Forelimb muscle (tissue), 1 donor: ENCODE data around the gene MARK1. TPM values are rescaled to one million over a fixed set of nuclear protein-coding genes. Genes with fewer than 3 reads are reported as not detected.
"Not testable (repeated sequence)": the region's sequence is repeated elsewhere in the genome, so short reads cannot be mapped to it uniquely, and the experiment has no call there.

Experiments used
- DNase-seq: peaks from one replicate; pipeline ENCODE4 v3.0.0-alpha.2; 2013; ENCODE audit warnings: low read depth
- polyA plus RNA-seq: library from polyadenylated mRNA; unstranded; fragments of 120-200 nt; gene quantifications from one replicate; pipeline ENCODE4 v1.2.1, GENCODE V29; 2013; ENCODE audit not compliant: insufficient read length

Gene MARK1
- polyA plus RNA-seq, 1 donor = 10.2 TPM

DNA sequence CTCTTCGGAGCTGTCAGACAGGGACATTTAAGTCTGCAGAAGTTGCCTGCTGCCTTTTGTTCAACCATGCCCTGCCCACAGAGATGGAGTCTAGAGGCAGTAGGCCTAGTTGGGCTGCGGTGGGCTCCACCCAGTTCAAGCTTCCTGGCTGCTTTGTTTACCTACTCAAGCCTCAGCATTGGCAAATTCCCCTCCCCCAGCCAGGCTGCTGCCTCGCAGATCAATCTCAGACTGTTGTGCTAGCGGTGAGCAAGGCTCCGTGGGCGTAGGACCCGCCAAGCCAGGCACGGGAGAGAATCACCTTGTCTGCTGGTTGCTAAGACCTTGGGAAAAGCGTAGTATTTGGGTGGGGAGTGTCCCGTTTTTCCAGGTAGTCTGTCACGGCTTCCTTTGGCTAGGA is 83.2 kb downstream of the MARK1 start:
- DNase-seq = not testable (repeated sequence)

DNA sequence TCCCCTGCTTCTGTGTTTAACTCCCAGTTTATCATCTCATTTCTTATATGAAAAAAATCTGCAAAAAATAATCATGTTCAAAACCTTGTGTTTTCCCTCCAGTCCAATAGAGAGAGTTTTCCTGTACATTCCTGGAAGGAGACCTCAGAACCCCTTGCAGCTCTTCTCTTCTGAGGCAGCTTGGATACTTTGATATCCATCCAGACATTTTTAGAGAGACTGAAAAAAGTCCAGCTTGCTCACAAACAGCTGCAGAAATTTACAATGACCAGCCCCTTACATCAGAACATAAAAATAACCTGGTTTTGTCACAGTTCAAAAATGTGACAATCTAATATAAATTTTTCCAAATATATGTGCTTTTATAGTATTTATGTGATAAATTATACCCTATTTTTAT is 88.9 kb downstream of the MARK1 start:
- DNase-seq = peak; percentile 38

DNA sequence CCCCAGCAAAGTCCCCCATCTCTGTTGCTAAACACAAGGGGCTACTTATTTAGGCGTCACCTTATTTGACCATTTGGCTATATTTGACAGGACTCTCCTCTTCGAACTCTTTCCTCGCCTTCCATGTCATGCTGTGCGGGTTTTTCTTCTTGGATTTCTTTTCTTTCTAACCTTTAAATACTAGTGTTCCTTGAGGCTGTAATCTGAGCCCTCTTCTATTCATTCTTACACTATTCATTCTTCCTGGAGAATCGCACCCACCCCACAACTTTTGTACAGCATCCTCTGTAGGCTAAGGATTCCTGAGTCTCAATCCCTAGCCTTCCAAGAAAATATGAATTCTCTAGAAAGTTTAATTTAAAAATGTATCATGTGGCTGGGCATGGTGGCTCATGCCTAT is 100.5 kb downstream of the MARK1 start:
- no peak for DNase-seq

DNA sequence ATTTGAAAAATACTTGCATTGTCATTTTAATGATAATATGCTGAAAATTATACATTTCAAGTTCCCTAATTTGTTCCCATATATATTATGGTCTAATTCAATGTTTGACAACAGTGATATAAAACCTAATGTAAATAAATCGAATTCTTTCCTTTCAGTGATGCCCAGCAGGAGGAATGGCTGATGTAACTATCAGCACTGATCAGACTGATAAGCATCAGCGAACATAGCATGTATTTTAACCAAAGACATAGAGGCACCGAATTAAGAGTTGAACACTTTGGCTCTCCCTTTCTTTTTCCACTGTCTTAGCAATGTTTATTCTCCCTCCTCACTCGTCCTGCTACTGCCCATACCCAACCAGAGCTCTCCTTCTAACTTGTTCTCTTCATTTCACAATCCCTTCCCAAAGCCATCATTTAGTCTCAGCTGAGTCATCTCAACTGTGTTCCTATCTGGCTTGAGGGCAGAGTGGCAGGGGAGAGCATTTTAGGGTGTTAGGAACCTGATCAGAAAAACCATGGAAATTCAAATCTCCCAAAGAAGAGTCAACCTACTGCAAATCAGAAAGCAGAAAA is 103.4 kb downstream of the MARK1 start:
- DNase-seq = no peak

DNA sequence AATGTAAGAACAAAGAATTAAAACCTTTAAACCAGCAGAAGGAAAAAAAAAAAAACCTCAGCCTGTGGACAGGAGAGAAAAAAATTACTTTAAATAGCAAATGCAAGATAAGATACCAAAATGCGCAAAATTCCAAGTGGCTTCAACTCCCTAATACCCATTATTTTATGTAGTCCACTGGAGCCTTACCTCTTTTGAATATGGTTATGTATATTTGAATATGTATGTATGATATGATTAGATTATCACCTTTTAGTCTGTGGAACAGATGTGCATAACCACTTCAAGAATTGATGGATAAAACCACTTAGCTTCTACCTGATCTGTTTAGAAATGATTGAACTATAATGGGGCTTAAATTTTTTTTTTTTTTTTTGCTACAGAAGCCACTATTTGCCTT is 109.8 kb downstream of the MARK1 start:
- no peak for DNase-seq

DNA sequence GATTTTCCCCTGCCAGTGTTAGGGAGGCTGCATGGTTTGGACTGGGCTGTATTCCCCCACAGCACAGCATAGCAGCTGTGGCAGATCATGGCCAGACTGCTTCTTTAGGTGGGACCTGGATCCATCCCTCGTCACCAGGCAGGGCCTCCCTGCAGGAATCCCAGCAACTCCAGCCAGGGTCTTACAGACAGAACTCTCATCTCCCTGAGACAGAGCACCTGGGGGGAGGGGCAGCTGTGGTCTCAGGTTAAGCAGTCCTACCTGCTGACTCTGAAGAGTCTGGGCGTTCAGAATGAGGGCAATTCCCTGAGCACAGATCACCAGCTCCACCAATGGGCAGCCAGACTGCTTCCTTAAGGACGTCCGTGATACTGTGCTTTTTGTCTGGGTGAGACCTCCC is 114.3 kb downstream of the MARK1 start:
- DNase-seq = no peak

DNA sequence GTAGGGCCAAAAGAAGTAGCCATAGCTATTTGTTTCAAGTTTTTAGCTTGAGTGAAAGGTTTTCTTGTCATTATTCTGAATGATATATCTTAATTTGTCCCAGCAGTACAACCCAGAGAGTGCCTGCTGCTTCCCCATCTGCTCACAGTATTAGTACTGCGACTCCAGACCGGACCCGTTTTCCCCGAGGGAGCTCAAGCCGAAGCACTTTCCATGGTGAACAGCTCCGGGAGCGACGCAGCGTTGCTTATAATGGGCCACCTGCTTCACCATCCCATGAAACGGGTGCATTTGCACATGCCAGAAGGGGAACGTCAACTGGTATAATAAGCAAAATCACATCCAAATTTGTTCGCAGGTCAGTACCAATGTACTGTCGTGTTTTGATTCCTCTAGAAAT is 125.1 kb downstream of the MARK1 start:
- no peak for DNase-seq

DNA sequence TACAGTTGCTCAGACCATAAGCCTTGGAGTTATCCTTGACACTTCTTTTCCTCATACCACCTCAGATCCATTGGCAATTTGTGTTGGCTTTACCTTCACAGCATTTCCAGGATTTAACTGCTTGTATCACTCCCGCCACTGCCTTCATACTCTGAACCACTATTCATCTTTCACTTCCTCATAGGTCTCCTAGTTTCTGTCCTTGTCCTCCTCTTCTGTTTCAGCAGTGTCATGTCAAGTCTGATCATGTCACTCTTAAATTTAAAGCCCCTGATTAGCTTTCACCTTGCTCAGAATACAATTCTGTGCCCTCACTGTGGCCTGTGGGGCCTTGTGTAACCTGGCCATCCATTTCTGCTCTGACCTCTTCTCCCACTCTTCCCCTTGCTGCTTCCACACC is 127.6 kb downstream of the MARK1 start:
- DNase-seq = no peak

DNA sequence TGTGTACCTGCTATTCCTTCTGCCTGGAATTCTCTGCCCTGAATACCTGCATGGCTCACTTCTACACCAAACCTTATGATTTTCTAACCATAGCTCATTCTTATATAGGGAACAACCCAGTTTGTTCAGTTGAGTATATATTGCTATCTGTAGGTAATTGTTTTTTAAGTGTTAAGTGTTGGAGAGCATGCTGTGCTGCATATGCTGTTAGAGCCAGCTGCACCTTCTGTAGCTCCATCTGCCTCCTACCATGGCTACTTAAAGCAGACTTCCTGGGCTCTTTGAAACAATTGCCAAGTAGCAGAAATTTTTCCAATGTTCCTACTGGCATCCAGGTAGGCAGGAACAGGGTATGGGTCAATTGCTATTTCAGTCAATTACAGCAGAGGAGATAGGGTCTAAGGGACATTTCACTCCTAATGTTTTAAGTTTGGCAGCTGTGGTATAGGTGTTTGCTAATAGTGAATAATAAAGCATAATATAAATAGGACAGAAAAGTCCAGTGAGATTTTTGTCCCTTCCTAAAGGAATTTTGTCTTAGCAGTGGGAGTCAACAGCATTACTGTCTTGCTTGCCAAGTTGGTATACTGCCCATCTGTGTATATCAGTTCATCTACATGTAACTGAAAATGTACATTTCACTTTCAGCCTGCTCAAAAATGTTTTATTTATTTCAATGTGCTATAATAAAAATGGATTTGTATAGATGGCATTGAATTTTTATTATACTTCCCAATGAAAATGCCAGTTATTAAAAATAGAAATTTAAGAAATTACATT is 128.2 kb downstream of the MARK1 start:
- no peak for DNase-seq

DNA sequence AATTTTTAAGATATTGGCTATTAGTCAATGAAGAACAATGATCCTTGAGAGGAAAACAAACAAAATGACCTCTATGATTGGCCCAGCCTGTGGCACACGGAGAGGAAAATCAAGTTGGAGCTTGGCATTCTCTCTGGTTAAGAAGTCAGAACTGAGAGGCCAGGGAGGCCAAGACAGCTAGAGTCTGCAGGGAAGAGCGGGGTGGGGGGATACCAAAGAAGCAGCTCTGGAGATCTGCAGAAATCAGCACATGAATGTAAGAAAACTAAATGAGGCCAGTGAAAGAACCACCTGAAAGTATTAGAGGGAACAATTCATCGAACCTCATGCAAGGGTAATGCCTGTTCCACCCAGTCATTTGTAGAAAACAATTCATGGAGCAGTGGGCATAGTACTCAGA is 138.4 kb downstream of the MARK1 start:
- no peak for DNase-seq

DNA sequence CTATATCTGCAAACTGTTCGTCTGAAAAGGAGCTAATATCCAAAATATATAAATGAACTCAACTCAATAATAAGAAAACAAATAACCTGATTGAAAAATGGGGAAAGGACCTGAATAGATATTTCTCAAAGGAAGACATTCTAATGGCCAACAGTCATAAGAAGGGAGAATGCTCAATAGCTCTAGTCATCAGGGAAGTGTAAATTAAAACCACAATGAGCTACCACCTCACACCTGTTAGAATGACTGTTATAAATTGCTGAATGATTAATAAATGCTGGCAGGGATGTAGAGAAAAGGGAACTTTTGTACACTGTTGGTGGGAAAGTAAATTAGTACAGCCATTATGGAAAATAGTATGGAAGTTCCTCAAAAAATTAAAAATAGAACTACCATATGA is 141.1 kb downstream of the MARK1 start:
- DNase-seq = no peak

DNA sequence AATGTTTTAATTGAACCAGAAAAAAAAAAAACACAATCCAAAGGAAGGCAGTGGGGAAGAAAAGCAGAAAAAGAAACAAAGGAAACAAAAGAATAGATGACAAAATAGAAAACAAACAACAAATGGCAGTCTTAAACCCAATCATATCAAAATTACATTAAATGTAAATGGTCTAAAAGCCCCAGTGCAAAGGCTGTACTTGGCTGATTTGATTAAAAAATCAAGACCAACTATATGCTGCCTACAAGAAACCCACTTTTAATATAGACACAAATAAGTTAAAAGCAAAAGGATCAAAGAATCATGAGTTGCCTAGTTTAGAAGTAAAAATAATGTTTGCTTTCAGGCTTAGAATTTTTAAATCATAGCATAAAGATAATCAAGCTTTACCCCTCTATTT is 142.4 kb downstream of the MARK1 start:
- DNase-seq = no peak

DNA sequence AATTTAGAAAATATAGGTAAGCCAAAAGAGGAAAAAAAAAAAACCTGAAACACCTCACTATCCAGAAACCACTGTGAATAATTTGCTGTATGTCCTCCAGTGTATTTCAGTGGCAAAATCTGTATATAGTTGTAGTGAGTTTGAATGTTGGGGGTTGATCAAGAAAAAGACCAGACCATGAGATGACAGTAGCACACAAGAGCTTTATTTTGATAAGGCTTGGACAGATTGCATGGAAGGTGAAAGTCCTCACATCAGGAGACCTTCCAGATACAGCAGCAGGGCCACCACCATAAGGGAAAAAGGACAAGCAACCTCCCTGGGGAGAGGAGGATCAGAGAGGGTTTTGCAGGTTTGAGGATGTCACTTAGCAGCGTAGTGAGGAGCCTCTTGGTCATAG is 146.0 kb downstream of the MARK1 start:
- no peak for DNase-seq

DNA sequence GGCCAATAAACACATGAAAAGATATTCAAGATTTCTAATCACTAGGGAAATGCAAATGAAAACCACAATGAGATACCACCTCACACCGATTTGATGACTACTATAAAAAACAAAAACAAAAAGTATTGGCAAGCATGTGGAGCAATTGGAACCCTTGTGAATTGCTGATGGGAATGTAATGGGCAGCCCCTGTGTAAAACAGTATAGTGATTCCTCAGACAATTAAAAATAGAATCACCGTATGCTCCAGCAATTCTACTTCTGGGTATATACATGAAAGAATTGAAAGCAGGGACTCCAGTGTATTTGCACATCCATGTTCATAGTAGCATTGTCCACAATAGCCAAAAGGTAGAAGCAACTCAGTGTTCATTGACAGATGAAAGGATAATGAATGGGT is 149.3 kb downstream of the MARK1 start:
- no peak for DNase-seq

DNA sequence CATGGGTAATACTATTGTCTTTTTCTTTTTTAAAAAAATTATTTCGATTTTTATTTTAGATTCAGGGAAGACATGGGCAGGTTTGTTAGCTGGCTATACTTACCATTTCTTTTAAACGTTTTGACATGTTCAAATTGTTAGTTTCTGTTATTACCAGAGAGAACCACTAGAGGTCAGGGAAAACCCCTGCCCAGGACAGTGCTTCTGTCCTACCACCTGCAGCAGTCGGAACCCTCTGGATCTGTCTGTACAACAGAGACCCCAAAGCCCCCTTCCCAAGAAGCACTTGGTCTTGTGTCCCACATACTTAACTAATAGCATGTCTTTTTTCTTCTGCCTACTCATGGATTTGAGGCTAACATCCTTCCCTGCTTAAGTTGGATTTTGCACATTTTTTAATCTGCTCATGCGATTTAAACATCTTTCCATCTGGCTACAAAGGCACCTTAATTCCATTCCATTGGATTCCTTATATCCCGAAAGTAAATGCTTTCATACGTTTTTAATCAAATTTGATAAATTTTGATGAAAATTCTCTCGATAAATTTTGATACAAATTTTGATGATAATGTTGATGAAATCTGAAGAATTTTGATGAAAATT is 152.2 kb downstream of the MARK1 start:
- DNase-seq = no peak

DNA sequence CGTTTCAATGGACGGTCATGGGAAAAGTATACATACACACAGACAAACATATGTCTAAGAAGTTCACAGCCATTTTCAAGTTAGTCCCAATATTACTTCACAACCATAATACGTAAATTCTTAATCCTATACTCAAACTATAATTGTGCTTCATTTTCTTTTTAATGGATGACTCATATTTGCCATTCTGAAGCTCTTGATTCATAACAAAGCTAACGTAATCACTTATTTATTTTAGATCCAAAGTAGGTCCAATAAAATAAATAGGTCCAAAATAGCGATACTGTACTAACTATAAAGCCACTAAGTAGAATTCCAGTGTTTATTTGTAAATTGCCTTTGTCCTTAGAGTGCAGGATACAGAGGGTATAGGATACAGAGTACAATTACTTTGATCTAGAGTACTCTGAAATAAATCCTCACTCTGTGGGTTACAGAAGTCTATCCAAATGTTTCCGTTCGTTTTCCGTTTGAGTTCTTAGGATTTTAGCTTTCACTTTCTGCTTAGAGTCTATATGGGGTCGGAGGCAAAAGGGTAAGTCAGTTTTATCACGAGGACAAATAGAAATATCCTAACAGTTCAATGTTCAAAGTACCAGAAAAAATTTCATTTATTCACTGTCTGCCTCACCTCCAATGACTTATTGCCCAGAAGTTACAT is 153.4 kb downstream of the MARK1 start:
- no peak for DNase-seq

DNA sequence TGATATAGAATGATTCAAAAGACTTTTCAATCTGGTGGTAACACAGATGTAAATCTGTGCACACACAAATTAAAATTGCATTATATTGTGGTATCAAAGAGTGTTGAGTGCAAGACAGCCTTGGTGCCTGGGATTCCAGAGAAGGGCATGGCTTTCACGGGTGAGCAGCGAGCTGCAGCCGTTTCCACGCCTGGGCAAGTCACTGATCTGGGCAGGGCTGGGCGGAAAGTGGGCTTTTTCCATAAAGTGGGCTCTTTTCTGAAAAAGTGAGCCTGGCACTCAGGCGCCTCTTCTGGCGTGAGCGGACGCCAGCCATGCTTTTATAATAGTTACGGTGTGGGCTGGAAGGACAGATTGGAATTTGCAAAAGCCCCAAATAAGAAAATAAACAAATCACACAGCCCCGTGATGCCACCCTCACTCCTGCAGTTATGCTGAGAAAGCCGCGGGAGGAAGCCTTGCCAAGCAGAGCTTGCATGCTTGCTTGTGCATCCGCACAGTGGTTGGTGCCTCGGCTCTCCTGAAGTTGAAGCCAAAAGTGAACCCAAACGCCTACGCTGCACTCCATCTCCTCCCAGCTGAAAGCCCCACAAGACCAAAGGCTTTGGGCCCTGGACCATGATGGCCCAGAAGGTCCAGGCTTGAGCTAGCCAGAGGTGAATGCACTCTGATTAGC is 155.1 kb downstream of the MARK1 start:
- no peak for DNase-seq

DNA sequence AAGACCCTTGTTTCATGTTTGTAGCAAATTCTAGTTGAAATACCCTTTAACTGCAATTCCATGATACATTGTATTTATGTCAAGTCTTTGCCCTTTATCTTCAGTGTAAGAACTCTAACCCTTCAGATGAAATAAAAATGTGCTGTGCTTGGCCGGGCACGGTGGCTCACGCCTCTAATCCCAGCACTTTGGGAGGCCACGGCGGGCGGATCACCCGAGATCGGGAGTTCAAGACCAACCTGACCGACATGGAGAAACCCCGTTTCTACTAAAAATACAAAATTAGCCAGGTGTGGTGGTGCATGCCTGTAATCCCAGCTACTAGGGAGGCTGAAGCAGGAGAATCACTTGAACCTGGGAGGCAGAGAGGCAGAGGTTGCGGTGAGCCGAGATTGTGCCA is 155.8 kb downstream of the MARK1 start:
- DNase-seq = not testable (repeated sequence)

DNA sequence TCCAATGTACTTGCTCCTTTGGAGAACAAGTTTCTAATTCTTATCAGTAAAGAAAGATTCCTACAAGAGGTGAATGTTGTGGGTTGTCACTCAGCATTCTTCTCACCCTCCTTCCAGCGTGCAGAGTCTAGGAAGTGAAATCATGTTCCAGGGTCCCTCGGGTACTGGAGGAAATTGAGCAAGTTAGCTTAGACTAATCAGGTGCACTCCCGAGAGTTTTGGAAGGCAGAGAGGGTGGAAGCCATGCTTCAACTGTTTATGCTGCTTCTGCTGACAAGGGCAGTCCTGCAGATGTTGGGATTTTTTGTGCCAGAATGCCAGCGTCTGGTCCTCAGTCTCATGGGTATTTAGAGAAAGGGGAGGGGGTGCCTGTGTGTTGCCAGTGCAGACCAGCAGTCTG is 157.0 kb downstream of the MARK1 start:
- DNase-seq = no peak

DNA sequence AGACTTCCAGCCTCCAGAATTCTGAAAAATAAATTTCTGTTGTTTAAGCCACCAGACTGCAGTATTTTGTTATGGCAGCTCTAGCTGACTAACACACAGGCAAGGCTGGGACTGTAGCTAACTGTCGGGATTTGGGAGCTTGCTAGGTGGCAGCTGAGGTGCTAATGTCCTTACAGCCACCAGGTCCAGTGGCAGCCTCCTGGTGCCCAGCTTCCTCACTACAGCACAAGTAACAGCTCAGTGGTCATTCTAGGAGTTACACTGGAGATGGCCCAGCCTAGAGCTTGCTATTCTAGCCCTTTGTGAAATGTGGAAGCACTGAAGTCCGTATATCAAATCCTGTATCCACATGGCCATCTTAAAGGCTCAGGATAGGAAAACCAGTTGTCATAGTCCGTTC is 157.9 kb downstream of the MARK1 start:
- DNase-seq = no peak

DNA sequence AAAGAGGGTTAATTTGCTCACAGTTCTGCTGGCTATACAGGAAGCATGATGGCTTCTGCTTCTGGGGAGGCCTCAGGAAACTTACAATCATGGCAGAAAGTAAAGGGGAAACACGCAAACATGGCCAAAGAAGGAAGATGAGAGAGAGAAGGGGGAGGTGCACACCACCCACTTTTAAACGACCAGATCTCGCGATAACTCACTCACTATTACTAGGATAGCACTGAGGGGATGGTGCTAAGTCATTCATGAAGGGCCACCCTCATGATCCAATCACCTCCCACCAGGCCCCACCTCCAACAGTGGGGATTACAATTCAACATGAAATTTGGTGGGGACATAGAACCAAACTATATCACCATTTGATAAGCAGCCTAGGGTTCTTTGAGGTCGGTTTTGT is 159.9 kb downstream of the MARK1 start:
- DNase-seq = no peak

DNA sequence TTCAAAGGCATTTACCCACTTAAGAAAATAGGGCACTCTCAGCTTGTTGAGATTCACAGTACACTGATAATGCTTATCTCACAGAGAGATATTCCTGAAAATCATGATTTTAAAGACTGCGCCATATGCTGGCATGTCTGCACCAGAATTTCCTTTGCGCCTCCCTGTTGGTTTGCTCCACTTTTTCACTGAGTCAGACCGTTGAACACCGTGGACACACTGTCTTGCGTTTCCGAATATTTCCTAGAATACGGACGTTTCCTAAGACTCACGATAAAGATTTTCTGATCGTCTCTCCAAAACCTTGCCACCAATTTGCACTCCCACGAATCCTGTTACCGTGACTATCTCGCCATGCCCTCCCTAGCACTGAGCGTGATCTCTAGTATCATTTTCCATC is 161.7 kb downstream of the MARK1 start:
- DNase-seq = no peak
